GM18873 (cell line): ENCODE measurements around the gene UROC1.

ENCODE experiments used
- ATAC-seq: cut with Tn5 transposase; IDR thresholded peaks from one replicate; pipeline ENCODE4 v1.9.1; 2021; ENCODE audit warnings: mild to moderate bottlenecking, moderate library complexity, moderate number of reproducible peaks; ENCODE audit not compliant: unreplicated experiment, low FRiP score

Gene UROC1

GRCh38 chr3:126448136-126448892 lies 69.3 kb downstream of the UROC1 start:
- ATAC-seq, result no peak

DNA sequence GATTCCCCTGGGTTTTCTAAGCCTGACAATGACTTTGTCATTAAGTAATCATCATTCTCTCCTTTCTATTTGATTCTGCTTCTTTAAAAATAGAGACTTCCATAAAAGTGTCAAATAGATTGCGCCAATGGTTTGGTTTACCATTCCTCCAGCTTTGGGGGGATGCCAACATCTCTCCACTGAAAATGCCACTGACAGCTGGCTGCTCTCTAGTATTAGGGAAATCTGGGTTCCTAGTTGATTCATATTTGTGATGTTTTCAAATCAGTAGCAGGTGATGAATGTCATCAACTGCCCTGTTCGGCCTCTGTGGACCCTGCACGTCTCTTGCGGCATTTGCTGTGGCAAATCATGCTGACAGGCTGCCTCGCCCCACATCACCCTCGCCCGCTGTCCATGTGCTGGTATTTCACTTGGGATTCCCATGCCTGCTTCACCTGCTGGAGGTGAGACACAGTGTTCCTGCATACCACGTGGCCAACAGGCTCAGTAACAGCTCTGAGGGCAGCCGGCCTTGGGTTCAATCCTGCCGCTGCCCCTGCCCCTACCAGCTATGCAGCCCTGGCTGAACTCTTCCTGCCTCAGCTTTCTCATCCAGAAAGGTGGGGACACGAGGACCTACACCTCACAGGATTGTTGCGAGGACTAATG lies 70.0 kb downstream of the UROC1 start:
- ATAC-seq, result no peak

DNA sequence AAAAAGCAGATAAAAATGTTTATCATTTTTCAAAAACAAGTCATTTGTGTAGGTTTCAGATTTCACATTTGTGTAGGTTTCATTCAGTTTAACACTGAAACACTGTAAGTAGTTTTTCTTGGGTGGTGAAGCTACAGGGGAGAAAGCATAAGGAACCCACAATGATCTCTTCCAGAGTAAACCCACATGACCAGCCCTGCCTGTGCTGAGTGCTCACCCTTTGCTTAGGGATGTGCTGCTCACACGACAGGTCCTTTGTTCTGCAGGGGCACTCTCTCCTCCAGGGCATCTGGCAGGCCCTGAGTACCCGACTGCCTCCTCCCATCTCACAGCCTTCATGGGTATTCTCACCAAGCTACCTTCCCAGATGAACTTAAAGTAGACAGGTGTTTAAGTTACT lies 70.8 kb downstream of the UROC1 start:
- no peak for ATAC-seq

DNA sequence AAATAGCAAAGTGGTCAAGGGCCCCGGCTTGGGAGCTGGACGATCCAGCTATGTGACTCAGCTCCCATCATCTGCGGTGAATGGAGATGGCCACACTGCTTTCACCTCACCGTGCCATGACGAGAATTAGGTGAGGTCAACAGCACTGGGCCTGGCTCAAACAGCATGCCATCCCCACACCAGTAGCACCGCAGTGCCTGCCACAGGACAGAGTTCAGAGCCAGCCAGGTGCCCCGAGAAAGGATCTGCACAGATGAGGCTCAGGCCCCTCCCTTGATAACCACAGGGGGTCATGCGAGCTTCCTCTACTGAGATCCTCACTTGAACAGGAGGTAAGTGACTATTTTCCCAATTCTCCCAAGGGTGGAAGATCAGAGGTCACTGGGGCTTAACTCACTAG lies 71.3 kb downstream of the UROC1 start:
- no peak for ATAC-seq

DNA sequence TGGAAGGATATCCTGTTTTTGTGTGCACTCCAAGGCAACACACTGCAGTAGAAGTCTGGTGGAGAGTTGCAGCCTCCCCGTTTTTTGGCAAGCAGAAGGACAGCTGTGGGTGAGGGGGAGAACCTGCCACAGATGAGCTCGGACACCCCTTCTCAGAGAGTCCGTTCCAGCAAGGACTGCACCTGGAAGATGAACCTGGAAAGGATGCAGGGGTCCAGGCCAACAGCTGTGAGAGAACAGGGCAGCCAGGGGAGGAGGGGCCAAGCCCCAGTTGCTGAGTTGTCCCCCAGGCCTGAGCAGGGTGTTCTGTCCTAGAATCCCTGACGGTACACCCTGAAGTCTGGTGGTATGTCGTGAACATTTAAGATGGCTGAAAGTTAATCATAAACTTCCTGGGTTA lies 72.1 kb downstream of the UROC1 start:
- no peak for ATAC-seq

DNA sequence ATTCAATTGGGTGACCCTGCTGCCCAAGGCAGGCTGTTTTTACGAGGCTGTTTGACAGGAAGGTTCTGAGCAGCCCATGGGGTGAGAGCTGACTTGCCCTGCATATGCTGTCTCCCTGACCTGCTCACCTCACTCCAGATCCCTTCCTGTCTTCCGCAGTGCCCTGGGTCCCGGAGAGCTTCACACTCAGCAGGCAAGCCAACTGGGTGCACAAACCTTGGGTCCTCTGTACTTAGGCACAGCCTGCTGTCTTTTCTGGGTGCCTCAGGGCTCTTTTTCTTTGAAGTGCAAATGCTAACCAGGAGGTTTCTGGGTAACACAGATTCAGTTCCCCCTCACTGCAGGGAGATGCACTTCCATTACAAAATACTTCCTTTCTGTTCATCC lies 74.7 kb downstream of the UROC1 start:
- ATAC-seq, result no peak

- ATAC-seq, result no peak
Observed at GRCh38 chr3:126442094-126442855, 75.3 kb downstream of the UROC1 start.

DNA sequence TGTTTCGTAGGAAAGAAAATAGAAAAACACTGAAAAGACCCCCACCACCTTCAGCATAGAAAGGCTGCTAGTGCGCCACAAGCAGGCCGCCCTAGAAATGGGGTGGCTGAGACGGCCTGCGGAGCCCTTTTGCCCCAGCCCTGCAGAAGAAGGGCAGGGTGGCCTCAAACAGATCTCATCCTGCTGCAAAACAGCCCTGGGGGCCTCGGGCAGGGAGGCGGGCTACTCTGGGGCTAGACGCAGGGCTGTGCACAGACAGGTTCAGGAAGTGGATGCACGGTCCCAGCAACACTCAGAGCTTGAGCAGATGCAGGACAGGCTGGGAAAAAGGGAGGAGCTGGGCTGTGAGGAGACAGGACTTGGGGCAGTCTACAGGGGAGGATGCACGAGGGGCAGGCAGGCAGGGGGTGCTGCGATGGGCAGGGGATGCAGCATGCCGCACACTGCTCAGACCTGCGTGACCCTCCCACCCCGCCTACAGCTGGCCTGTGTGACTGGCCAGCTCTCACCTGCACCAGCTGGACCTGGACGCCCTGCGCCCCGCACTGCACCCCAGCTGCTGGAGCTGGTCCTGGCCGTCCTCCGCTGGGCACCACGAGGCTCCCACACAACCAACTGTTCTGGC lies 76.2 kb downstream of the UROC1 start:
- ATAC-seq, result no peak

DNA sequence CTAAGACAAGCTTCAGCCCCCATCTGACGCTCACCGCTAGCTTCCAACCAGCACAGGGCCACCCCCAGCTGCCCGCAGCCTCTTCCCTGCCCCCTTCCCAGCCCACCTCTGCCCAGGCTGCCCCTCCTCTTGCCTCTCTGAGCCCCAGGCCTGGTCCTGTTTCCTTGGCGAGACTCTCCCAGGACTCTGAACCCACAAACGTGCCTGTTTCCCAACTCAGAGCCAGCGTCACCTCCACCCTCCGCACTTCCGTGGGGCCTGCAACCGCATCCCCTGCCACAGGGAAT lies 76.9 kb downstream of the UROC1 start:
- no peak for ATAC-seq

GRCh38 chr3:126439968-126440708 lies 77.4 kb downstream of the UROC1 start:
- no peak for ATAC-seq

DNA sequence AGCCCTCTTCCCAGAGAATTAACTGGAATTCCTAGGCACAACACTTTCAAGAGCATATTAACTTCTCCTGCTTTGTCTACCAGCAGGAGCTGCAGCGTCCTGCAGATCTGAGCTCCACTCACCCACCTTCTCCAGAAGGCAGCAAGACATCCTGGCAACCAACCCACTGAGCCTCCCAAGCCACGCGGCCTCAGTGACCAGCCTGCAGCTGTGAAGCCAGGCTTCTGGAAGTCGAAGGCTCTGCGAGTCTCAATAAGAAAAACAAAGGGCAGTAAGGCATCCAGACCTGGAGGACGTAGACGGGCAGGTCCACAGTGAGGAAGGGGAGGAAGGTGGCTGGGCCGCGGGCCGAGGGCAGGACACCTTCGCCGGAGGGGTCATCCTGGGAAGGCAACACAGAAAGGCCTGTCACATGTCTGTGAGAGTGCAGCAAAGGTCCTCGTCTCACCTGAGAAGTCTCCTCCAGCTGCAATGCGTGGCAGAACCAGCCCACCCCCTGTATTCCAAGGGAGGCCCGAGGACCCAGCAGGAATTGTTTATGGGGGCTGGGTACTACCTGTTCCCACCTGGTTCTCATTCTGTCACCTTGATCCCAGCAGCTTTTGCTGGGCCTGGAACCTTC lies 78.1 kb downstream of the UROC1 start:
- no peak for ATAC-seq

GRCh38 chr3:126438746-126439145 lies 78.8 kb downstream of the UROC1 start:
- ATAC-seq, result no peak

- no peak for ATAC-seq
Observed at GRCh38 chr3:126438186-126438585, 79.4 kb downstream of the UROC1 start.

DNA sequence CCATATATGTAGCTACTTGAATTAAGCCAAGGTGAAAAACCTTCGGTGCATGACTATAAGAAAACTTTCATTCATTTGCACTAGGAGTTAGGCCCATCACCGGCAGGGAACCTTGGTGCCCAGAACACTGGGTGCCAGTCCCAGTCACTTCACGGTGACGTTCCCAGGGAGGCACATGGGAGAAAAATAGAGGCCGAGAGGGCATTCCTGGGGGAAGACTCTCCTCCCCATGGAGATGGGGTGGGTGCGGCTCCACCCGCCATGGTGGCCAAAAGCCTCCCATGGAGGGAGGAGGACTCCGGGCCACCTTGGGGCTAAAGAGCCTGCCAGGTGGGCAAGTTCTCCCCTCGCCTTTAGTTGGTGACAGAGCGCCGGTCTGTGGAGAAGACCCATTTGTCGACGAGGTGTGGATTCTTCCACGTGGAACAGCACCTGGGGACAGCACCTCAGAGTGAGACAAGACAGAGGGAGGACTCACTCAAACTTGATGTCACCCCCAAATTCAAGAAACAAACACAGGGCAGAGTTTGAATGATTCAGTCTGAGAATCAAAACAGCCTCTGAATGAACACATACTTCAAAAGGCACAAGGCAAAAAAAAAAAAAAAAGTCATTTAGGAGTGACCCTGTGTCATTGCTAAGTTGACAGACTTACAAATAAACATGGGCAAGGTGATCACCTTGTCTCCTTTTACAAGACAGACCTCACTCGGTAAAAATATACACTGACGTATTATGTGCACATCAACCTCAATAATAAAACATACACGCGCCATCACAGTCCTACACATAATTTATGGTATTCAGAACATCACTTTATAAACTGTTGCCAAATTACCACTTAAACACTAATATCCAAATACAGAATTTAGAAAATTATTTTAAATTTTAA lies 80.5 kb downstream of the UROC1 start:
- no peak for ATAC-seq

DNA sequence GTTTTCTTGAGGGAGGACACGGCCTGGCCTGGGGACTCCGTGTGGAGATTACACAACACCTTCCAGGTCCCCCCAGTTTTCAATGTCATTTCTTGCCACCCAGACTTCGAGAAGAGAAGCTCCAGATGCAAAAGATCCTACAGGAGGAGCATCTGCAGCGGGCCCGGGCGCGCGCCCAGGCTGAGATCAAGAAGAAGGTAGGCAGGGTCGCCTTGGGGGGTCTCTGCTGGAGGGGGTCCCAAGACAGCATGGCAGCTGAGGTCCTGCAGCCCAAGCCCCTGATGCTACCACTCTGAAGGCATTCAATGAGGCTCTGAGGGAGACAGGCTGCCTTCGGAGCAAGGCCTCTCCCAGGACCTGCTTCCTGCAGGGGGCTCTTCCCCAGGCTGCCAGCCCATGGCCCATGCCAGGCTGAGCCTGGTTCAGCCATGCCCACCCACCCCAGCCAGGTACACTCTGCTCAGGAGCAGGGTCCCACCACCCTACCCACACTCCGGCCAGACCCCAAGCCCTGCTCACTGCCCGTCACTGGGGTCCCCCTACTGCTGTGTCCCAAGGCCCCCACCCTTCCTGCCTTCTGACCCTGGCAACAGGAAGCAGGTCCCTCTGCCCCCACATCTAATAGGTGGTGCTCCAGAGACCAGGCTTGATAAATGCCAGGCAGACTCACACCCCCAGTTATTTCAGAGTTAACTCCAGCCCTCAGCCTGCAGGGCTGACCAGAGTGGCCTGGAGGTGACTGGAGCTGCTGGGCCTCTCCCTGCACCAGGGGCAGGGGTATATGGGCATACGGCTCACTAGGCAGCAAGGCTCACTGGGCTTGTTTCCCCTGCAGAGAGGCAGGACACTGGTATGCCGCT lies 81.9 kb downstream of the UROC1 start:
- ATAC-seq, result no peak

DNA sequence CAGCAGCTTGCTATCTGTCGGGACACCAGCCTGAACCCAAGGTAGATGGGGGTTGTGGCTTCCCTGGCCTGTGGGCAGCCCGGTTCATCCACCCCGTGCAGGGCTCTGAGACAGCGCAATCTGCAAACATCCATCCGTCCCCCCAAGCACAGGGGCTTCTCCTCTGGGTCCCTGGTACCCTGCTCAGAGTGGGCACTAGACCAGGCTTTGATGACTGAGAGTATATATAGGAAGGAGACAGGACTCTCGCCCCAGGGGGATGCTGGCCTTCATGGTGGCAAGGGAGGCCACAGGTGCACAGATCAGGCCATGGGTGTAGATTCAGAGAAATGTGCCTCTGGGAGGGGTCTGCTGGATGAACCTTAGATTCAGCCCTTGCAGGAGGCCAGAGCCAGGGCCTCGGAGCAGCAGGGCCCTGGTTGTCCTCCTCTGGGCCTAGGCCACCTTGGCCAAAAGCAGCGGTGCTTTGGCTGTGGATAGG lies 82.6 kb downstream of the UROC1 start:
- ATAC-seq, result no peak

DNA sequence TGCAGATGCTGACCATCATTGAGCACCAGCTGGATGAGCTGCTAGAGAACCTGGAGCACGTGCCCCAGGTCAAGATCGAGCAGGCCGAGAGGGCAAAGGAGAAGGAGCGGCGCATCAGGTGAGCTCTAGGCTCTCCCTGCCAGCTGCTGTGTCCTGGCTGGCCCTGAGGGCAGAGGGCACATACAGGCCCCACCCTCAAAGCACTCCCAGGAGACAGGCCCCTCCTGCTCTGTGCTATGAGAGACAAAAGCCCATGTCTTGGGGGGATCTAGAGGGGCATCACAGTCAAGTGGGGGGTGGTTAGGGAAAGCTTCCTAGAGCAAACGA lies 83.3 kb downstream of the UROC1 start:
- no peak for ATAC-seq

- ATAC-seq, result no peak
Observed at GRCh38 chr3:126433496-126434263, 83.9 kb downstream of the UROC1 start.
